NCI-H1105 treated with DMSO at 0.1 percent for 48 hours (cell line): Measurements from ENCODE around the gene MTHFD2L.
"Not testable (repeated sequence)": the region's sequence is repeated elsewhere in the genome, so short reads cannot be mapped to it uniquely, and the experiment has no call there.

Experiments used
- DNase-seq: peaks from one replicate; lab custom pipeline; 2025; lab: John Stamatoyannopoulos, UW

Gene MTHFD2L

DNA sequence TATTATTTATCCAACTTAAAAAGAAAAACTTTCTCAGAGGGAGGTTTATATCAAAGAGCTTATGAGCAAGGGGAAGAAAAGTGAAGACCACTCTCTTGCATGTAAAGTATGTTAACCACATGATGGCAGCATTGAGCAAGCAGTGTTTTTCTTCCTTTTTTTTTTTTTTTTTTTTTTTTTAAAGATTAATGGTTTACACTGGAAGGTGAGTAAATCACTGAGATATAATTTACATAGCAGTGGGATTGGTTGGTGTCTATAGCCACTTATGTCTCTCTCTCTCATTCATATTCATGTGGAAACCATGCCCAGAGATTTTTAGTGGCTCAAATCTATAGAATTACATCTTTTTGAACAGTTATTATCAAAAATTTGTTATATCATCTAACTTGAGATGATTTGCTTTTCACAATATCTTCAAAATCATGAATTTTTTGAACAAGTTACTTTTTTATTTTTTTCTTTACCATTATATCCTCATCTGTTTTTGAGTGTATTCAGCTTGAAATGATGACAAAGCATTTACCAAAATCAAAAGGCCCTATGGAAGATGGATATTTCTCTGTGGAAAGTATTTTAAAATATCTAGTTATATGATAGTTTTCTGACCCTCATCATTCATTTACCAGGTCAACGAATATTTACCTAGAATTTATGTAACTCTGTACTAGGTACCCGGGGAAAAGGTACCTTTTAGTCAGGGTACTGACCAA lies 31.6 kb downstream of the MTHFD2L start:
- DNase-seq: peak; percentile 38

DNA sequence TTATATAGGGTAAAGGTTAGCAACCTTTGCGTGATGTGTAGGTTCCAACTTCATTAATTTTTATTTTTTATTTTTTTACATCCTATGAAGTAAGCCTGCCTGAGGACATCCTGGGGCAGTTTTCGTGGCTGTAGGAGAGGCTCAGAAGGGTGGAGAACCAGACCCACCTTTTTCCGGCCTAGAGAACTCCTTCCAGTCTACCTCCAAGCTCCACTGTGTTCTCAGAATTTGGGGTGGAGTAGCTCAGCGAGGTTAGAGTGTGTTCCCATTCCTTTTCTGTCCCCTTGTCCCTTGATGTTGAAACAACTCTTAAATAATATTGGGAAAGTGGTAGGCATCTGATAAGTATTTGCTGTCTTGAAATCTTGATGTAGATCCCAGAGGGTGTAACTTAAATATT lies 32.4 kb downstream of the MTHFD2L start:
- DNase-seq: no peak

DNA sequence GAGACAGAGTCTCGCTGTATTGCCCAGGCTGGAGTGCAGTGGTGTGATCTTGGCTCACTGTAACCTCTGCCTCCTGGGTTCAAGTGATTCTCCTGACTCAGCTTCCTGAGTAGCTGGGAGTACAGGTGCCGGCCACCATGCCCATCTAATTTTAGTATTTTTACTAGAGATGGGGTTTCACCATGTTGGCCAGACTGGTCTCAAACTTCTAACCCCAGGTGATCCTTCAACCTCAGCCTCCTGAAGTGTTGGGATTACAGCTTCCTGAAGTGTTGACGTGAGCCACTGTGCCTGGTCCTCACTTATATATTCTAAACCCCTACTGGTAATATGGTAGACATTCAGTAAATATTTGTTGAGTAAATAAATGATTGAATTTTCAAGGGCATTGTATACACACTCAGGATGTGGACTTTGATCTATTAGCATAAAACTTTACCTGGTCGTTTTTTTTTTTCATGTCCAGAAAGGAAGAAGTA lies 33.0 kb downstream of the MTHFD2L start:
- no peak for DNase-seq

DNA sequence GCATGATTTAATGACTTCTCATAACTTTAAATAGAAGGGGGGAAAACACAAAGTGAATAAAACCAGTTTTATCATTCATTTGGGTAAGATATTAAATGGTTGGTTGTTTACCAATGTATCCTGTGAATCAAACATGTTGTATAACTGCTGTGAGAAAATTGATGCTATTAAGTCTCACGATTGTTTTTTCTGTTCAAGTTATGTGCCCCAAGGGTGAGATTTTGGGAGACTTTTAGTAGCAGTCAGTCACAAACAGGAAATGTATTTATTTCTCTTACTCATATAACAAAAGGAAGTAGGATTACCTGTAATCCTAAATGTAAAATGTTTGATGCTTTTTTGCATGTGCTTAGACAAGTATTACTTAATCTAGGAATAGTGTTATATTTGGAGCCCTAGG lies 39.2 kb downstream of the MTHFD2L start:
- DNase-seq: no peak

DNA sequence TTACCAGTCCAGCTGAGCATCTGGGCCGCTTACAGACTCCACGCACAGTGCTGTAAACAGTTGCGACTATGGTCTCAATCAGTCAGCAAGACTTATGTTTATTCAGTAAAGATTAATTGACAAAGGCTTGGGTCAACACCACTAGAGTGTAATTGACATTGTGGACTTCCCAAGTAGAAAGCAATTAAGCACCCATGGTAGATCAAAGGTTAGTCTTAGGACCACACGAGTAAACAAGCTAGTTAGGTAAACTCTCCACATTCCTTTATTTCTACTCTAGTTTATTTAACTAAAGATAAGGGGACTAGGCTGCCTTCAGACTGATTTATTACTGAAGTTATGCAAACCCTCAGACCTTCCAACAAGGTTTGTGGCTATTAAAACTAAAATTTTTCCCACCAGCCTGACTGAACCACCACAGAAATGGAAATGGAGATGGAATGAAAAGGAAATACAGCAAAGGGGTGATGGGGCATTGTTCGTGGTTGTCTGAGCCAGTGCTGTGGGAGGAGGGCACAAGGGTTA lies 44.2 kb downstream of the MTHFD2L start:
- no peak for DNase-seq

DNA sequence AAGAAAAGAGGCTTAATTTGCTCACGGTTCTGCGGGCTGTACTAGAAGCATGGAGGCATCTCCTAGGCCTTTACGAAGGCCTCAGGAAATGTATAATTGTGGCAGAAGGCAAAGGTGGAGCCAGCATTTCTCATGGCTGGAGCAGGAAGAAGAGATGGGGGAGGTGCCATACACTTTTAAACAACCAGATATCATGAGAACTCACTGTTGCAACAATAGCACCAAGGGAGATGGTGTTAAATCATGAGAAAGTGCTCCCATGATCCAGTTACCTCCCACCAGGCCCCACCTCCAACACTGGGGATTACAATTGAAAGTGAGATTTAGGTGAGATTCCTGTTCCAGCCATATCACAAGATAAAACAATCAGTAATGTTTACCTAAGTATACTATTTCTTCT lies 45.5 kb downstream of the MTHFD2L start:
- no peak for DNase-seq

DNA sequence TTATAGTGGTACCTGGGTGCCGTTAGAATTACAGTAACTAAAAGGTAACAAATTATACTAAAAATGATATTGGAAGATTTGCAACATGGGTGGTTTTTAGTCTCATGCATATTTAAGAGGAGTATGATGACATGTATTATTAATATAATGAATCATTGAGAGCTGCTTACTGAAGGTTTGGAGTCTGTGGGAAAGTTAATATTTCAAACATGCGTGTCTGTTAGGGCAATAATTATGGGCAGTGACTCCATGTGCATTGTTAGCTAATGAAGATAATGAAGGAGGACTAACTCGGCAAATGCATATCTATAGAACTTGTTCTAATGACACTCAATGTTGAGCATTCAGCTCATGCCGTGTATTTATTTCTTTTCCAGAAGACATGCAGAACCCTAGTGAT lies 47.1 kb downstream of the MTHFD2L start:
- no peak for DNase-seq

DNA sequence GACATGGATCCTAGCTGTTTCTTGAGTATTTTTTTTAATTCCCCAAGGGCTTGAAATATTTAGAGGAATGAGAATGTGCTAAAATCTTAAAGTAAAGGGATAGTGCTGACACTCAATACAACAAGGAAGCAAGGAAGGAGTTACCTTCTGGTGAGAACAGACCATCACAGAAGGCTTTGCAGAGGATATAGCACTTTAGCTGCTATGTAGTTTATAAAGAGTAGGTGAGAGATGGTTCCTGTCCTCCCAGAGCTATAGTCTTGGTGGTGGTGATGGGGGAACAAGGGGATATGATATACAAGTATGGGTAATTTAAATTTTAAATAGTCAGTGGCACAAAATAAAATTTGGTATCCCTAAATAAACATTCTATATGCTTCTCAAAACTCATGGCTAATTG lies 47.6 kb downstream of the MTHFD2L start:
- DNase-seq: no peak

DNA sequence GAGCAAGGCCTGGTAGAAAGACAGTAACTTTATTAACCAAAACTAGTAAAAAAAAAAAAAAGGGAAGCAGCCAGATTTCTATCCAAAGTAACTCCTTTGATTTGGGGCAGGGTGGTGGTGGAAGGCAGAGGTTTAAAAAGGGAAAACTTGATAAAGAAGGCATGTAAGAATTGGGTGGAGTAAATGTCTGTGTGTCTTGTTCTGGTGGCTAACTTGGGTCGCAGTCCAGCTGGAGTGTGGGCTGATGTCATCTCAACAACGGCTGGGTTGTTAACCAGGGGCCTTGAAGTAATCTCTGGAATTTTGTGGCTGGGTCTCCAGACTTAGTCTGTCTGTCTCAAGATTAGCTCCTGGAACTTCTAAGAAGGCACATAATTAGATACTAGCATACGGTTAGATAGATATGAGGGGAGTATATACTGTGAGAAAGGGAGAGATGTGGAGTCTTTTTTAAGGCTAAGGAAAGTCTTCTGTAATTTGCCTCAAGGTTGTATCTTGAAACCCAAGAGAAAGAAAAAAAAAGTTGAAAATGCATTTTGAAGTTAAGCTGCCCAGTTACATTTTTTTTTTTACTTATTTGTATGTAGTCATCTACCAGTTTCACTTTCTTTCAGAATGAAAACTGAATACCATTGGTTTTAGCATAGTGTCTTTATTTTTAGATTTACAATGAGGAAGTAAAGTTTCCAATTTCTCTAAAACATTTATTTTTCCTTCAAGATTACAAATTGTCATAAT lies 48.3 kb downstream of the MTHFD2L start:
- DNase-seq: no peak

DNA sequence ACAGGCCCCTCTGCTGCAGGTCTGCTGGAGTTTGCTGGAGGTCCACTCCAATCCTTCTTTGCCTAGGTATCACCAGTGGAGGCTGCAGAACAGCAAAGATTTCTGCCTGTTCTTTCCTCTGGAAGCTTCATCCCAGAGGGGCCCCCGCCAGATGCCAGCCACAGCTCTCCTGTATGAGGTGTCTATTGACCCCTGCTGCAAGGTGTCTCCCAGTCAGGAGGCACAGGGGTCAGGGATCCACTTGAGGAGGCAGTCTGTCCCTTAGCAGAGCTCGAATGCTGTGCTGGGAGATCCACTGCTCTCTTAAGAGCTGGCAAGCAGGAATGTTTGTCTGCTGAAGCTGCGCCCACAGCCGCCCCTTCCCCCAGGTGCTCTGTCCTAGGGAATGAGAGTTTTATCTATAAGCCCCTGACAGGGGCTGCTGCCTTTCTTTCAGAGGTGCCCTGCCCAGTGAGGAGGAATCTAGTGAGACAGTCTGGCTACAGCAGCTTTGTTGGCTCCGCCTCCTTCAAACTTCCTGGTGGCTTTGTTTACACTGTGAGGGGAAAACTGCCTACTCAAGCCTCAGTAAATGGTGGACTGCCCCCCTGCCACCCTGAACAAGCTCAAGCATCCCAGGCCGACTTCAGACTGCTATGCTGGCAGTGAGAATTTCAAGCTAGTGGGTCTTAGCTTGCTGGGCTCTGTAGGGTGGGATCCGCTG lies 56.7 kb downstream of the MTHFD2L start:
- not testable (repeated sequence) for DNase-seq

DNA sequence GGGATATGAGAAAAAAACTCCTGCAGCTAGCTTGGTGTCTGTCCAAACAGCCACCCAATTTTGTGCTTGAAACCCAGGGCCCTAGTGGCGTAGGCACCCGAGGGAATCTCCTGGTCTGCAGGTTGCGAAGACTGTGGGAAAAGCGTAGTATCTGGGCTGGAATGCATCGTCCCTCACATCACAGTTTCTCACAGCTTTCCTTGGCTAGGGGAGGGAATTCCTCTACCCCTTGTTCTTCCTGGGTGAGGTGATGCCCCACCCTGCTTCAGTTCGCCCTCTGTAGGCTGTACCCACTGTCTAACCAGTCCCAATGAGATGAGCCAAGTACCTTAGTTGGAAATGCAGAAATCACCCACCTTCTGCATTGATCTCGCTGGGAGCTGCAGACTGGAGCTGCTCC lies 57.3 kb downstream of the MTHFD2L start:
- DNase-seq: not testable (repeated sequence)

DNA sequence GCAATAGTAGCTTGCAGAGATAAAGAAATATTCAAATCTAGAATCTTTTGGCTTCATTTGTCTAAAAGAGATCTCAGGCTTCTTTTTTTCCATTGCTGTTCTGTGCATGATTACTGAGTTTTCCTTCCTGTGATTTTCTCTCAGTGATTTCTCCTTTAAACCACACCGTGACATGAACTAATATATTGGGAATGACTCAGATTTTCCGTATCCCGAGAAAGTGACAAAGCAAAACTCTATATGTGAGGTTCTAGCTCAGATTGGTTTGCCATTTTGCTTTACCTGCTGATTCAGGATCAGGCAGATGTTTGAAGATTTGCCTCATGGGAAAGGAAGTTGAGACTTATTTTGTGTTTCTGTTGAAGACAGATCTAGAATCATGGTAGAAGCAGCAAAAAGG lies 59.4 kb downstream of the MTHFD2L start:
- DNase-seq: no peak

DNA sequence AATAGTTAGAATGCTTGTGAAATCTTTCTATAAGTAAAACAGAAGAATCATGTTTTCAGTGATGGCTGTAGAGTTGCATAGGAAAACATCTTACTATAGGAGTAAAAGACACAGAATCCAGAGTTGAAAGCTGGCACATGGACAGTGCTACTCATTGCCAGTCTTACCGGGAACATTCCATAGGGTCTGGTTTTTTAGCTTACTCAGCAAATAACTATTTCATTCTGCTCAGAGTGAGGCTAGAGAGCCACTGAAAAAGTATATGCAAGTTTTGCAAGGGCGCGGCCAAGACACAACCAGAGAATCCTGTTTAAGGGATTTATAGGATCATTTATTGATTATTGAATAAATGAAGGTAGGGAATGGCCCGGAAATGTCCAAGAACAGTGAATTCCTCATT lies 60.3 kb downstream of the MTHFD2L start:
- no peak for DNase-seq

DNA sequence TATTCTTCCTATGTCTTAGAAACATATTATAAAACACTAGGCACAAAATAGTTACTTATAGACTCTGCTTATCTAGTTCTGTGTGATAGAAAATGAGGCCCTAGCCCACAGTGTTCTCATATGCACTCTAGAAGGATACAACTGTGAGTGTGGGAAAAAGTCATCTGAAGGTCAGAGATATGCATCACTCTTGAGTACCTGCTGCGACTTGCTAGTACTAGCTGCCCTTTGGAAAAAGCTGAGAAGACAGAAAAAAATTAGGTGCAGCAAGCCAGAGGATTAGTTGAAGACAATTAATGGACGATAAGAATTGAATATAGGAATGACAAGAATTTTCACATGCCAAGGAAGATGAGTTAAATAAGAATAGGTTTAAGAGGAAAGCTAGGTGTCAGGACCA lies 61.3 kb downstream of the MTHFD2L start:
- DNase-seq: no peak

DNA sequence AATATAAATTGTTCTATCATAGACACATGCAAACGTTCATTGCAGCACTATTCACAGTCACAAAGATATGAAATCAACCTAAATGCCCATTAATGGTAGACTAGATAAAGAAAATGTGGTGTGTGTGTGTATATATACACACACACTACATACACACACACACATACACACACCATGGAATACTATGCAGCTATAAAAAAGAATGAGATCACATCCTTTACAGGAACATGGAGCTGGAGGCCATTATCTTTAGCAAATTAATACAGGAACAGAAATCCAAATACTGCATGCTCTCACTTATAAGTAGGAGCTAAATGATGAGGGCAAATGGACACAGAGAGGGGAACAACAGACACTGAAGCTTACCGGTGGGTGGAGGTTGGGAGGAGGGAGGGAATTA lies 65.2 kb downstream of the MTHFD2L start:
- no peak for DNase-seq

DNA sequence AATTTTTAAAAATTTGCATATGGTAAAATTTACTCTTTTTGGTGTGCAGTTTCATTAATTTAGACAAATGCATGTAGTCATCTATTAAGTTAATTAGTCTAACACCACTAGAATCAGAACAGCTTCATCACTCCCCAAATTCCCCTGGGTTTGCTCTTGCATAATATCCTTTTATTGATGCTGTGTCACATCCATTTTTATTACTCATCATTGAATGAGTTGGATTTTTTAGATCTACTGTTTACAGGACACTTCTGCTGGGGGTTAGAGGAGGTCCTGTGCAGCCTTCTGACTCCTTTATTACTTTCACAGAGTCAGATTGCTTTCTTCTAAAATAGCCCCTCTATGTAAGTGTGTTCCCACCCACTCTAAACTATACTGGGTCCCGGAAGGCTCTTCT lies 65.9 kb downstream of the MTHFD2L start:
- no peak for DNase-seq

DNA sequence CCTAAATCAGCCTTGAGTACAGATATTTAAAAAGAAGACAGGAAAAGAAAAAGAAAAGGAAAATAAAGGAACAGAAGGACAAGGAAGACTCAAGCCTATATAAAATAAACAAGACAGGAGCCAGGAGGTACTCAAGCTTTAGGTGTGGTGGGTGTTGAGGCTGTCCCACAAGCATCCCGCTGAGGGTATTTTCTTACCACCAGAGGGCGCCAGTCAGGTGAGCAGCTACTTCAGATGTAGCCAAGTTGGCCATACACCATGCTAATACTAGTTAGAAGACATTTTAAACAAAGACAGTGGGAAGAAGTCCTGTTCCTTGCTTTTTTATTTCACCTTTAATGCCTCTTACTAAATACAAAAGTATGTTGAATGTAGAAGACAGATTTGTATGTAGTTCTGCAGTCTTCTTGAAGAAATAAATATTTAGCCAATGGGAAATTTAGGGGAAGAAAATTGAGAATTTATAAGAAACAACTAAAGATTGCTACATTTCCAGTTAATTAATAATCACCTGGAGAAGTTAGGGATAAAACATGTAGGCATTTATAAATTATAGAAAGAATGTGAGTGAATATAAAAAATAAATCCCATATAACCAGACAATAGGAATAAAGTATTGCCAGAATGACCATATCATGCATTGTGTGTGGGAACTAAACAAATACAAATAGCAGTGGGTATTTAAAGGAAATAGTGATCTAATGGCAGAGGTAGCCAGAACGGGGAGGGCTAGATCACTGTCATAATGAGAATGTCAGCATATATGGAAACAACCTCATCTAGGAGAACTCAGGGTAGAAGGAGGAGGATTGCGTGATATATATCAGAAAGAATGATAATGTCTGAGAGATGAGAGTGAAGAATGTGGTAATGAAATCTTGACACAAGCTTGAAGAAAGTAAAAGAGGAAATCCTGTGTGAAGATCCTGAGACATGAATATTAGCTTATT lies 71.0 kb downstream of the MTHFD2L start:
- peak; percentile 38 for DNase-seq

DNA sequence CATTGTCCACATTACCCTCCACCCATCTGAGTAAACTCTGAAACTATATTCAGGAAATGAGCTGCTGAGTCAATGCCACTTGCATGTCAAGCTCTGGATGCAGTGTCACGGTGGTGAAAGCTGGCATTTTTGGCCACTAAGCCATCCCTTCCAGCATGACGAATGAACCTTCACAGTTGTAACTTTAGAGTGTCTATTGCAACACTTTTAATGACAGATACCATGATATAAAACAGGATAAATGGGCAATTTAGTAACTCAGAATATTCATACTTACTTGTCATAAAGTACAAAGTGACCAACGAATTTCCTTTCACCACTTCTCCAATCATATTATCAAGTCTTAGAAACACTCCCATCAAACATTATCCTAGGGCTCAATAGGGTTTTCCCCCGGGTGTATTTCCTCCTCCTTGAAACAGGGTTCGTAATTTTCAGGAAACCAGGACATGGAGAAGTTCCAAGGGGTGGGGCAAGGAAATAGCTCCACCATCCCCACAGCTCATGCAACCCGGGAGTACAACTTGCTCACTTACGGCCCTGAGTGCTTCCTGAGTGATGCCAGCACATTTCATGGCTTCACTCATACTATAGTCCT lies 73.1 kb downstream of the MTHFD2L start:
- no peak for DNase-seq

DNA sequence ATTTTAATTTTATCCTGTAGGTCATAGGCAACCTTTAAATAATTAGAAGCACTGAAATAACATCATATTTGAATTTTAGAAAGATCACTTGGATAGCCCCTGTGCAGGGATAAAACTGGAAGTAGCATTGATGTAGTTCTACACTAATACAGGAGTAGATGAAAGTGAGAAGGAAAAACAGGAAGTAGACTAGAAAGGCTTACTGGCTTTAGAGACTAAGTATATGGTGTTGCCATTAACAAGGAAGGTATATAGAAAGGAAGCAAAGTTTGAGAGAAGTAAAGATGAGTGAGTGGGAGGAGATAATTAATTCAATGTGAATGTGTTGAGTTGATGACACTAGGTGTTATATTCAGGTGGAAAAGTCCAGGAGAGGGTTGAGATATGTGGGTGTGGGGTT lies 77.2 kb downstream of the MTHFD2L start:
- no peak for DNase-seq

DNA sequence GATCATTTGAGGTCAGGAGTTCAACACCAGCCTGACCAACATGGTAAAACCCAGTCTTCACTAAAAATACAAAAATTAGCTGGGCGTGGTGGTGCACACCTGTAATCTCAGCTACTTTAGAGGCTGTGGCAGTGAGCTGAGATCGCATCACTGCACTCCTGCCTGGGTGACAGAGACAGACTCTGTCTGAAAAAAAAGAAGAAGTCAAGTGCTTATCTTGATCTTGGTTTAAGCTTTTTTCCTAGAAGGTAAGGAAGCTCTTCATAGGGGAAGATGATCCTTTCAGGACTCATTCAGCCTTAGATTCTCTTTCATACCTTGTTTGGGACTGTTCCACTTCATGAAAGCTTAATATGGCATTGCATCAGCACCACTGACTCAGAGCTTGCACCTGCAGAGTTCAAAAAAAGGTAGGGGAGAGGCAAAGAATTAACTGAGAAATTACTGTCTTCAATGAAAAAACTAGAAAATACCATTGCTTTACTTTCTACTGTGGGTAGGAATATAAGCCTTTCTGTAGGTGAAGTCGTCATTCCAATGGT lies 79.6 kb downstream of the MTHFD2L start:
- no peak for DNase-seq

DNA sequence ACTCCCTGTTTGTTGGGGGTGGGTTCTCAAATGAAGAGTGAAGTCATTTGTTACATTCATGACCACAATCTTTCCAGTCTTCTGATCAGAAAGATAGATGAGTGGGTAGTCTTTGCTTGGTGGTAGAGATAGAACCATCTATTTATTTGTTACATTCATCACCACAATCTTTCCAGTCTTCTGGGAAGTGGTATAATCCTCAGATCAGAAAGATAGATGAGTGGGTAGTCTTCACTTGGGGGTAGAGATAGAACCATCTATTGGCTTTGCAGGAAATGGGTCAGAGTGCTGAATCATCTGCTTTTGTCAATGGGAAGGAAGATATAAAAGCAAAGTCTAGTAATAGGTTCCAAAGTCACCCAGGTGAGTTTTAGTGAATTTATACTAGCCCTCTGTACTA lies 86.1 kb downstream of the MTHFD2L start:
- DNase-seq: no peak
